H1 (cell line): ENCODE data around the gene AP2A2. TPM values are rescaled to one million over a fixed set of nuclear protein-coding genes. Genes with fewer than 3 reads are reported as not detected.

Experiments used
- polyA plus RNA-seq, 7 experiments: library from polyadenylated mRNA; depleted of rRNA in 3 of 7; stranded (reverse) in 5 of 7; unstranded in 2 of 7; fragments of >200 nt in 5 of 7; fragments of 200-250 nt in 2 of 7; gene quantifications; 1 replicate in 5 of 7; 2 replicates in 1 of 7; 4 replicates in 1 of 7; pipeline versions ENCODE4 v1.2.1 to v1.2.3, GENCODE V29; 2011 to 2013; ENCODE audit warnings: missing spikeins in 2 of 7, mixed read lengths in 2 of 7
- small RNA-seq: library from polyadenylated mRNA; stranded (forward); fragments of <200 nt; extraction: miRNeasy Mini kit (QIAGEN cat#:217004); gene quantifications from one replicate; pipeline ENCODE3, GENCODE V24; 2013; ENCODE audit not compliant: insufficient read depth
- total RNA-seq: library from RNA; stranded (reverse); fragmentation: NEBNext Ultra II Directional; extraction: Animal tissue kit (Norgen Biotek cat#: 25700); gene quantifications from 2 replicates; pipeline ENCODE4 v1.2.1, GENCODE V29; 2021

The AP2A2 gene
- total and polyA plus RNA-seq, 2 of the 8 experiments (the other 6 are each of a cell fraction or from before 2014, with no cell fraction given) = 50.0 to 65.0 TPM

Small RNA genes within 50 kb of the gene (small RNA-seq; reads per million reads assigned to genes)
- gene RNU6-1025P = not detected

Other genes with a start within 250 kb of the AP2A2 start
- 53.7 and 58.4 TPM in 2 replicates for gene DEAF1, start 230.6 kb upstream of the AP2A2 start, total RNA-seq
- gene DEAF1, start 230.6 kb upstream of the AP2A2 start, polyA plus RNA-seq (2011; rRNA removed) = 47.3 and 64.7 TPM in 2 replicates
- 7.3 and 8.0 TPM in 2 replicates for gene TMEM80, start 230.1 kb upstream of the AP2A2 start, total RNA-seq
- gene TMEM80, start 230.1 kb upstream of the AP2A2 start, polyA plus RNA-seq (2011; rRNA removed) = 16.3 and 21.4 TPM in 2 replicates
- 38.5 and 44.3 TPM in 2 replicates for gene EPS8L2, start 219.6 kb upstream of the AP2A2 start, total RNA-seq
- gene EPS8L2, start 219.6 kb upstream of the AP2A2 start, polyA plus RNA-seq (2011; rRNA removed) = 57.0 and 65.3 TPM in 2 replicates
- gene TALDO1, start 178.4 kb upstream of the AP2A2 start, total RNA-seq = 302 and 308 TPM in 2 replicates
- gene TALDO1, start 178.4 kb upstream of the AP2A2 start, polyA plus RNA-seq (2011; rRNA removed) = 265 and 293 TPM in 2 replicates
- gene GATD1, start 148.4 kb upstream of the AP2A2 start, total RNA-seq = 47.5 and 54.9 TPM in 2 replicates
- 54.8 and 101 TPM in 2 replicates for gene GATD1, start 148.4 kb upstream of the AP2A2 start, polyA plus RNA-seq (2011; rRNA removed)
- gene CEND1, start 135.8 kb upstream of the AP2A2 start, total RNA-seq = 5.0 and 5.7 TPM in 2 replicates
- gene CEND1, start 135.8 kb upstream of the AP2A2 start, polyA plus RNA-seq (2011; rRNA removed) = 0.82 and 1.3 TPM in 2 replicates
- 48.0 and 54.3 TPM in 2 replicates for gene SLC25A22, start 127.6 kb upstream of the AP2A2 start, total RNA-seq
- gene SLC25A22, start 127.6 kb upstream of the AP2A2 start, polyA plus RNA-seq (2011; rRNA removed) = 31.5 and 52.0 TPM in 2 replicates
- gene PIDD1, start 120.6 kb upstream of the AP2A2 start, total RNA-seq = 18.9 and 24.9 TPM in 2 replicates
- 26.1 and 51.4 TPM in 2 replicates for gene PIDD1, start 120.6 kb upstream of the AP2A2 start, polyA plus RNA-seq (2011; rRNA removed)
- 2,084 and 2,106 TPM in 2 replicates for gene RPLP2, start 115.9 kb upstream of the AP2A2 start, total RNA-seq
- 1,789 and 2,639 TPM in 2 replicates for gene RPLP2, start 115.9 kb upstream of the AP2A2 start, polyA plus RNA-seq (2011; rRNA removed)
- 62.1 and 62.2 TPM in 2 replicates for gene PNPLA2, start 107.0 kb upstream of the AP2A2 start, total RNA-seq
- 30.9 and 63.7 TPM in 2 replicates for gene PNPLA2, start 107.0 kb upstream of the AP2A2 start, polyA plus RNA-seq (2011; rRNA removed)
- 26.4 and 29.3 TPM in 2 replicates for gene CRACR2B, start 98.0 kb upstream of the AP2A2 start, total RNA-seq
- gene CRACR2B, start 98.0 kb upstream of the AP2A2 start, polyA plus RNA-seq (2011; rRNA removed) = 18.2 and 34.9 TPM in 2 replicates
- 93.4 and 101 TPM in 2 replicates for gene CD151, start 92.9 kb upstream of the AP2A2 start, total RNA-seq
- gene CD151, start 92.9 kb upstream of the AP2A2 start, polyA plus RNA-seq (2011; rRNA removed) = 212 and 257 TPM in 2 replicates
- gene POLR2L, start 83.3 kb upstream of the AP2A2 start, total RNA-seq = 151 and 167 TPM in 2 replicates
- gene POLR2L, start 83.3 kb upstream of the AP2A2 start, polyA plus RNA-seq (2011; rRNA removed) = 140 and 142 TPM in 2 replicates
- 74.1 and 75.8 TPM in 2 replicates for gene TSPAN4, start 83.0 kb upstream of the AP2A2 start, total RNA-seq
- 145 and 217 TPM in 2 replicates for gene TSPAN4, start 83.0 kb upstream of the AP2A2 start, polyA plus RNA-seq (2011; rRNA removed)
- 78.9 and 81.2 TPM in 2 replicates for gene CHID1, start 15.1 kb upstream of the AP2A2 start, total RNA-seq
- gene CHID1, start 15.1 kb upstream of the AP2A2 start, polyA plus RNA-seq (2011; rRNA removed) = 88.5 and 114 TPM in 2 replicates
- not detected in 2 replicates for gene MUC6, start 110.8 kb downstream of the AP2A2 start, total RNA-seq
- 0.09 TPM in 1 of 2 replicates, not detected in the other for gene MUC6, start 110.8 kb downstream of the AP2A2 start, polyA plus RNA-seq (2011; rRNA removed)
- gene MUC2, start 149.0 kb downstream of the AP2A2 start, total RNA-seq = not detected in 2 replicates
- not detected in 2 replicates for gene MUC2, start 149.0 kb downstream of the AP2A2 start, polyA plus RNA-seq (2011; rRNA removed)
- gene MUC5AC, start 232.1 kb downstream of the AP2A2 start, total RNA-seq = not detected in 2 replicates
- gene MUC5AC, start 232.1 kb downstream of the AP2A2 start, polyA plus RNA-seq (2011; rRNA removed) = not detected in 2 replicates